CD4-positive, alpha-beta T cell treated with Interleukin-17A for 1 hour (primary cell): ENCODE results near the gene UBXN11.
A peak's percentile ranks its signal among the peaks of the same experiment; 100 is the strongest.

Source experiments
- DNase-seq: peaks from one replicate; pipeline ENCODE4 v3.0.0-alpha.2; 2020

The UBXN11 gene

GRCh38 chr1:26259005-26259404 is 47.4 kb downstream of the UBXN11 start:
- no peak for DNase-seq

DNA sequence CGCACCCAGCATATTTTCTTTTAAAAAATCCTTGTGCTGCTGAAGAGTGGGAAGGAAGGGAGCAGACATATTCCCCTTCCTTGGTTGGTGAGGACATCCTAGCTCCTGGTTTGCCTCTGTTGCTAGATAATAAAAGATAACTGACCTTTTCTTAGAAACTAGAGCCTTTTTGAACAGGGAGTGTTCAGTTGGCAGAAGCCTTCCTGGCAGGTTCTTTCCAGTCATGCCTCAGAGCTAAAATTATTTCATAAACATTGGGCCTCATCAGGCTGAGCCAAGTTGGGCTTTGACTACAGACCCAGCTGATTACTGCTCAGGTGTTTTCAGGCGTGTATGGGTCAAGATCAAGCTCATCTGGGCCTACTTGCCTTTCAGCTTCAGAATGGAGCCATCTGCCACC is 49.2 kb downstream of the UBXN11 start:
- DNase-seq: no peak

- no peak for DNase-seq
These were observed 52.0 kb downstream of the UBXN11 start for GRCh38 chr1:26254404-26254803.

- no peak for DNase-seq
These were observed 53.7 kb downstream of the UBXN11 start for GRCh38 chr1:26252718-26253117.

DNA sequence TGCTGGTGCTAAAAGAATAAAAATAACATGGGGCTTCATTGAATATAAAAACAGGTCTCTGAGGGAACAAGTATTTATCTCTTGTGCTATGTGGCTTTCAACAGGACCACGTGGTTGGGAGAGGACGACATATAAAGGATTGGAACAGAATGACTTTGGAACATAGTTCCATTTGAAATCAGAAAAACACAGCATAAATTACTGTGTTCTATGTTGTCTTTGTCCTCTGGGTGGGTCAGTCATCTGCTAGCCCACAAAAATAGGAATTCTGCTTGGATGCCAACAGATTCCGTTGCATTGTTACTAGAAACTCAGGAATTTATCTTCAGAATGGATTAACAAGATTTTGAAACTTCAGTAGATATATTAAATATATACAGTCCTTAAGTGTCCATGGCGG is 66.5 kb downstream of the UBXN11 start:
- no peak for DNase-seq

DNA sequence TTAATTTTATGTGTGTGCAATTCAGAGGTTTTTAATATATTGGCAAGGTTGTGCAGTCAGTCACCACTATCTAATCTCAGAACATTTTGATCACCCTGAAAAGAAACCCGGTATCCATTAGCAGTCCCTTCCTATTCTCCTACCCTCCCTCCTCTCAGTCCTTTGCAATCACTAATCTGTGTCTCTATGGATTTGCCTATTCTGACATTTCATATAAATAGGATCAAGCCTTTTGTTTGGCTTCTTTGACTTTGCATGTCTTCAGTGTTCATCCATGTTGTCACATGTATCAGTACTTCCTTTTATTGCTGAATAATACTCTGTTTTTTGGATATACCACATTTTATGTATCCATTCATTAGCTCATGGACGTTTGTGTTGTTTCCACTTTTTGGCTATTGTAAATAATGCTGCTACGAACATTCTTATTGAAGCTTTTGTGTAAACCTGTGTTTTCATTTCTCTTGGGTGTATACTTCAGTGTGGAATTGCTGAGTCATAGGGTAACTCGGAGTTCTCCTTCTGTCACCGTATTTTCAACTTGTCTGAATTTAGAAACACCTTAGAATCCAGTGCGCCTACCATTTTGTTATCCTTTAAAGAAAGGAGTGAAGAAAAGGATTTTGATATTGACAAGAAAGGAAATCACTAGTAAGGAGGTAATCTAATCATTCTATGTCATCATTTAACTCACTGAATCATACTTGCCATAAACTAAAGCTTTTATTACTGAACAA is 69.0 kb downstream of the UBXN11 start:
- no peak for DNase-seq

- peak; percentile 36 for DNase-seq
These were observed 71.6 kb downstream of the UBXN11 start for GRCh38 chr1:26234644-26235370.

GRCh38 chr1:26233903-26234643 is 72.4 kb downstream of the UBXN11 start, which contains the start of gene CEP85:
Gene CEP85 (plus strand): TSS chr1:26234200. CDS start chr1:26239784, 5,584 bp downstream.
- DNase-seq: peak; percentile 99
